Measurements from ENCODE around the gene LMAN1L.

Gene LMAN1L

DNA sequence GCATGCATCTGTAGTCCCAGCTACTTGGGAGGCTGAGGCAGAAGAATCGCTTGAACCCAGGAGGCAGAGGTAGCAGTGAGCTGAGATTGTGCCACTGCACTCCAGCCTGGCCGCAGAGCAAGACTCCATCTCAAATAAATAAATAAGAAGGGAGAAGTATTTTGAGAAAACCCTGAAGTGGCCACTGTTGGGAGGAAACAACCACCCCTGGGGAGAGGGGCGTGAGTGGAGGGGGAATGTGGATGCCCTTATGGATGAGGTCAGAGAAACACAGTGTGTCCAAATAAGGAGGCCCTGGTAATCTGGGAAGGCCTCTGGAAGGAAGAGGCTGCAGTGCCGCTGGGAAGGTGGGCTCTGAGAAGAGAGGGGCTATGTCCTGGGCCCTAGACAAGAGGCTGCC is 9.6 kb downstream of the LMAN1L start:
- in situ Hi-C loops (cut with MboI; ENCODE audit: low sequenced_read_pairs, unreplicated experiment) = no loop called here
- TF ChIP-seq CTCF (IDR thresholded peaks at IDR 0.05; ENCODE audit: borderline replicate concordance, control extremely low read depth, extremely low read depth, insufficient read depth, missing control alignments) = no peak
- no peak for DNase-seq (ENCODE audit: low spot score)

DNA sequence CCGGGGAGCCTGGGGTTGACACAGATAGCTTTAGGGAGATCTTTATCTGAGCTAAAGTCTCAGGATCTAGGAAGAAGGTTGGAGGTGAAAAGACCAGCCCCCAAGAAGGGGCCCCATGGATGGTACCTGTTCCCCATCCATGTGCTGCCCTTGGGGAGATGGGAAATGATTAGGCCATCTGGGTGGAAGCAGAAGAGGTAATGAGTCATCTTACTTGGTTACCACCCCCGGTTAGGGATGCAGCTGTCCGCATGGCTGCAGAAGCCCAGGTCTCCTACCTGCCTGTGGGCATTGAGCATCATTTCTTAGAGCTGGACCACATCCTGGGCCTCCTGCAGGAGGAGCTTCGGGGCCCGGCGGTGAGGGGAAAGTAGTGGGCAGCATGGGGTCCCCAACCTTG is 10.7 kb downstream of the LMAN1L start:
- DNase-seq (ENCODE audit: low spot score) = no peak
- in situ Hi-C loops (cut with MboI; ENCODE audit: low sequenced_read_pairs, unreplicated experiment) = no loop called here
- no peak for TF ChIP-seq CTCF (IDR thresholded peaks at IDR 0.05; ENCODE audit: borderline replicate concordance, control extremely low read depth, extremely low read depth, insufficient read depth, missing control alignments)

GRCh38 chr15:74824976-74825375 is 12.3 kb downstream of the LMAN1L start:
- in situ Hi-C loops (cut with MboI; ENCODE audit: low sequenced_read_pairs, unreplicated experiment) = no loop called here
- DNase-seq (ENCODE audit: low spot score) = no peak
- TF ChIP-seq CTCF (IDR thresholded peaks at IDR 0.05; ENCODE audit: borderline replicate concordance, control extremely low read depth, extremely low read depth, insufficient read depth, missing control alignments) = no peak

DNA sequence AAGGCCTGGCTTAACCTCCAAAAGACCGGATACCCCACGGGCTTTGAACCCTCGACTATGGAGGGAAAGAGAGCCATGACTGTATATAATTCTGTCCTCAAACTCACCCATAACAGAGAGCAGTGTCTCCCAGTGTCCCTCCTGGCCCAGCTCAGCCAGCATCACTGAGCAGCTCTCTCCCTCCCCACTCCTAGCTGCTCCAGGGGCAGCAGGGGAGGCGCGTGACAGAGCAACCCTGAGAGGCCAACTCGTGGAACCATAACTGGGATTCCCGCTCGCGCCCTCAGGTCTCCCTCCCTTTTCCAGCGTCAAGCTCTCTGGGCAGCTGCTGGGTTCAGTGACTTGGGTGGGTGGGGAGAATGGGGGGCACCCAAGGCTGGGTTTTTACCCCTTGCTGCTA is 13.2 kb downstream of the LMAN1L start:
- no peak for DNase-seq (ENCODE audit: low spot score)
- TF ChIP-seq CTCF (IDR thresholded peaks at IDR 0.05; ENCODE audit: borderline replicate concordance, control extremely low read depth, extremely low read depth, insufficient read depth, missing control alignments) = no peak
- in situ Hi-C loops (cut with MboI; ENCODE audit: low sequenced_read_pairs, unreplicated experiment) = no loop called here

- no peak for TF ChIP-seq CTCF (IDR thresholded peaks at IDR 0.05; ENCODE audit: borderline replicate concordance, control extremely low read depth, extremely low read depth, insufficient read depth, missing control alignments)
- in situ Hi-C loops (cut with MboI; ENCODE audit: low sequenced_read_pairs, unreplicated experiment) = no loop called here
- peak; percentile 77 for DNase-seq (ENCODE audit: low spot score)
Measured at GRCh38 chr15:74826364-74826819, 13.8 kb downstream of the LMAN1L start, which contains the start of gene CPLX3. Gene CPLX3, plus strand, starts transcription at chr15:74826627. Its CDS starts 77 bp downstream, at chr15:74826704.

DNA sequence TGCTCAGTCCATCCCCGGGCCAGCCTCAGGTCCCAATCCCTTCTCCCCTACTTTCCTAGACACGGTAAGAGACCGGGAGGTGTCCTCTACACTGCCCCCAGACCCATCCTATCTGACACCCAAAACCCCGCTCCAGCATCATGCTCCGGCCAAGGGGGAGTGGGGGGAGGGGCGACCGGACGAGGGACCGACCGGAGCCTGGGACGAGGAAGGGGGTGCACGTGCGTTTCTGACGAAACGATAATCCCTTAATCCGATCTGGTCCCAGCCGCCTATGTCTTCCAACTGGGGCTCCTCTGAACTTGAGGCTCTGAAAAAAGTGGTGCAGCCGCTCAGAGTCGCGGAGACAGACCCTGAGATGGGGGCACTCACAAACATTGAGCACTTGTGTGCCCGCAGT is 14.3 kb downstream of the LMAN1L start:
- in situ Hi-C loops (cut with MboI; ENCODE audit: low sequenced_read_pairs, unreplicated experiment) = no loop called here
- DNase-seq (ENCODE audit: low spot score) = no peak
- no peak for TF ChIP-seq CTCF (IDR thresholded peaks at IDR 0.05; ENCODE audit: borderline replicate concordance, control extremely low read depth, extremely low read depth, insufficient read depth, missing control alignments)

- DNase-seq (ENCODE audit: low spot score) = no peak
- TF ChIP-seq CTCF (IDR thresholded peaks at IDR 0.05; ENCODE audit: borderline replicate concordance, control extremely low read depth, extremely low read depth, insufficient read depth, missing control alignments) = no peak
Measured at GRCh38 chr15:74827614-74828013, 15.0 kb downstream of the LMAN1L start.

More at GRCh38 chr15:74827614-74828013, 15.0 kb downstream of the LMAN1L start:
- in situ Hi-C loops (cut with MboI; ENCODE audit: low sequenced_read_pairs, unreplicated experiment) = no loop called here

Data from GM13976 (cell line).